TTC549 (cell line): Measurements from ENCODE around the gene DDRGK1.
"Not testable (repeated sequence)": the region's sequence is repeated elsewhere in the genome, so short reads cannot be mapped to it uniquely, and the experiment has no call there.

Source experiments
- FAIRE-seq: peaks from 2 replicates; lab custom pipeline; 2012; peaks lifted over from hg19 to GRCh38; lab: Jason Lieb, UNC

DDRGK1 gene

GRCh38 chr20:3183896-3184612, 20.4 kb downstream of the DDRGK1 start:
- no peak for FAIRE-seq

GRCh38 chr20:3182429-3182828, 22.1 kb downstream of the DDRGK1 start:
- FAIRE-seq = not testable (repeated sequence)

- FAIRE-seq = no peak
These were observed 23.2 kb downstream of the DDRGK1 start for GRCh38 chr20:3181270-3181669.

GRCh38 chr20:3180319-3180718, 24.2 kb downstream of the DDRGK1 start:
- FAIRE-seq = no peak

- no peak for FAIRE-seq
These were observed 26.6 kb downstream of the DDRGK1 start for GRCh38 chr20:3177746-3178485.

- no peak for FAIRE-seq
These were observed 29.2 kb downstream of the DDRGK1 start for GRCh38 chr20:3175270-3175669.

GRCh38 chr20:3174442-3175261, 29.8 kb downstream of the DDRGK1 start:
- FAIRE-seq = no peak

- no peak for FAIRE-seq
These were observed 30.7 kb downstream of the DDRGK1 start for GRCh38 chr20:3173610-3174441.

GRCh38 chr20:3172933-3173609, 31.4 kb downstream of the DDRGK1 start, which contains the start of gene LZTS3:
TSS of gene LZTS3 (minus strand) at chr20:3173549. CDS start at chr20:3167163, 6,386 bp downstream.
- FAIRE-seq = no peak

- FAIRE-seq = no peak
These were observed 32.2 kb downstream of the DDRGK1 start for GRCh38 chr20:3172126-3172932.

GRCh38 chr20:3171391-3172125, 32.9 kb downstream of the DDRGK1 start:
- FAIRE-seq = no peak

- FAIRE-seq = no peak
These were observed 35.5 kb downstream of the DDRGK1 start for GRCh38 chr20:3168829-3169590.

GRCh38 chr20:3168079-3168828, 36.2 kb downstream of the DDRGK1 start:
- no peak for FAIRE-seq

- FAIRE-seq = no peak
These were observed 36.8 kb downstream of the DDRGK1 start for GRCh38 chr20:3167738-3168078.

- no peak for FAIRE-seq
These were observed 37.6 kb downstream of the DDRGK1 start for GRCh38 chr20:3166913-3167342.

- no peak for FAIRE-seq
These were observed 38.1 kb downstream of the DDRGK1 start for GRCh38 chr20:3166338-3166912.

- no peak for FAIRE-seq
These were observed 38.8 kb downstream of the DDRGK1 start for GRCh38 chr20:3165473-3166337.
